K562 (cell line): Measurements from ENCODE around the gene ENC1. TPM values are rescaled to one million over a fixed set of nuclear protein-coding genes. Genes with fewer than 3 reads are reported as not detected.

Source experiments
- ADNP ChIP-seq: fragments of 200-800 bp; sonication (Bioruptor generic); IDR thresholded peaks from 2 replicates; pipeline ENCODE4 v1.6.1; 2016; ENCODE audit warnings: missing genetic modification characterization, missing compliant biosample characterization
- CREB3L1 ChIP-seq: fragments of 450-650 bp; IDR thresholded peaks from 2 replicates; pipeline ENCODE4 v1.6.1; 2014; ENCODE audit warnings: low read depth, mild to moderate bottlenecking, moderate library complexity, borderline replicate concordance
- DPF2 ChIP-seq: fragments of 450-650 bp; IDR thresholded peaks from 2 replicates; pipeline ENCODE4 v1.6.1; 2016
- FOXP1 ChIP-seq: sonication (generic); formaldehyde crosslinking; IDR thresholded peaks from 2 replicates; pipeline ENCODE4 v1.8.0; 2022; ENCODE audit warnings: mild to moderate bottlenecking, missing genetic modification reagents
- GABPA ChIP-seq: fragments of 200-800 bp; sonication (Bioruptor generic); conservative IDR thresholded peaks from 2 replicates; pipeline ENCODE4 v1.6.1; 2016; ENCODE audit warnings: low read depth, missing genetic modification characterization, missing compliant biosample characterization
- MYBL2 ChIP-seq, 2 experiments: fragments of 450-650 bp in 1 of 2; sonication (generic) in 1 of 2; formaldehyde crosslinking in 1 of 2; IDR thresholded peaks; 2 replicates each; pipeline versions ENCODE4 v1.6.1 to v1.8.1; 2017 to 2022; ENCODE audit warnings: borderline replicate concordance in 1 of 2, inconsistent platforms in 1 of 2, low read depth in 1 of 2, mild to moderate bottlenecking in 1 of 2, missing genetic modification reagents in 1 of 2, moderate library complexity in 1 of 2
- NBN ChIP-seq: fragments of 450-650 bp; IDR thresholded peaks from 2 replicates; pipeline ENCODE4 v1.6.1; 2016; ENCODE audit warnings: low read depth, mild to moderate bottlenecking
- RERE ChIP-seq: sonication (generic); formaldehyde crosslinking; IDR thresholded peaks from 2 replicates; pipeline ENCODE4 v1.8.0; 2023; ENCODE audit warnings: missing genetic modification reagents, mild to moderate bottlenecking, borderline replicate concordance
- REST ChIP-seq, 2 experiments: fragments of 450-650 bp; formaldehyde crosslinking in 1 of 2; IDR thresholded peaks; 2 replicates each; pipeline versions ENCODE4 v1.4.0 to v1.6.1; 2014 to 2020; ENCODE audit warnings: mild to moderate bottlenecking in 2 of 2, borderline replicate concordance in 1 of 2, low read depth in 1 of 2
- polyA plus RNA-seq, 8 experiments: library from polyadenylated mRNA; depleted of rRNA in 4 of 8; stranded (reverse) in 5 of 8; unstranded in 3 of 8; fragments of >200 nt; fragmentation: Nextera tagmentation in 2 of 8; fragmentation: Illumina TruSeq in 1 of 8; extraction: Ambion mirVana in 2 of 8; extraction: Trizol in 1 of 8; gene quantifications; 2 replicates each; pipeline versions ENCODE4 v1.2.1 to v1.2.3, GENCODE V29; 2011 to 2014; ENCODE audit warnings: inconsistent platforms in 1 of 8, missing spikeins in 1 of 8
- total RNA-seq, 7 experiments: library from RNA; depleted of rRNA in 6 of 7; stranded (reverse); fragments of >200 nt in 6 of 7; fragmentation: Illumina TruSeq in 2 of 7; extraction: Trizol in 2 of 7; gene quantifications; 2 replicates each; pipeline versions ENCODE4 v1.2.1 to v1.2.3, GENCODE V29; 2011 to 2021; ENCODE audit warnings: low replicate concordance in 1 of 7

ENC1 gene
- total and polyA plus RNA-seq, 9 of the 15 experiments (the other 6 are each of a cell fraction or from before 2014, with no cell fraction given), result 0.17 to 3.2 (median 0.97) TPM

- TF ChIP-seq REST (IDR thresholded peaks at IDR 0.05; ENCODE audit: borderline replicate concordance), result no peak
- TF ChIP-seq REST (CRISPR knock-in tag; IDR thresholded peaks at IDR 0.05; ENCODE audit: low read depth), result 0 out of 2 replicates have a peak, but pooled peaks have one; percentile 34
- 0 out of 2 replicates have a peak, but pooled peaks have one; percentile 42 for TF ChIP-seq ADNP (tag)
- peak; percentile 45; the same call in 1 of the 2 replicates for TF ChIP-seq FOXP1 (CRISPR knock-in tag)
- TF ChIP-seq CREB3L1, result 0 out of 2 replicates have a peak, but pooled peaks have one; percentile 48
- 0 out of 2 replicates have a peak, but pooled peaks have one; percentile 33 for TF ChIP-seq DPF2
- no peak for TF ChIP-seq NBN
- 0 out of 2 replicates have a peak, but pooled peaks have one; percentile 75 for TF ChIP-seq RERE (CRISPR knock-in tag)
- TF ChIP-seq GABPA (tag), result peak; percentile 62
- TF ChIP-seq MYBL2 (IDR thresholded peaks at IDR 0.05; ENCODE audit: low read depth), result no peak
- TF ChIP-seq MYBL2 (CRISPR knock-in tag; IDR thresholded peaks at IDR 0.05; ENCODE audit: borderline replicate concordance), result 0 out of 2 replicates have a peak, but pooled peaks have one; percentile 46
Observed at GRCh38 chr5:74684900-74685851, 44.6 kb upstream of the ENC1 start, which contains the start of gene HEXB (continued).
